Germinal center (tissue), 1 donor: Measurements from ENCODE around the gene LRRC8D.

Source experiments
- DNase-seq: peaks from one replicate; pipeline ENCODE4 v3.0.0; 2012; ENCODE audit warnings: mixed read lengths, low spot score

Gene LRRC8D

DNA sequence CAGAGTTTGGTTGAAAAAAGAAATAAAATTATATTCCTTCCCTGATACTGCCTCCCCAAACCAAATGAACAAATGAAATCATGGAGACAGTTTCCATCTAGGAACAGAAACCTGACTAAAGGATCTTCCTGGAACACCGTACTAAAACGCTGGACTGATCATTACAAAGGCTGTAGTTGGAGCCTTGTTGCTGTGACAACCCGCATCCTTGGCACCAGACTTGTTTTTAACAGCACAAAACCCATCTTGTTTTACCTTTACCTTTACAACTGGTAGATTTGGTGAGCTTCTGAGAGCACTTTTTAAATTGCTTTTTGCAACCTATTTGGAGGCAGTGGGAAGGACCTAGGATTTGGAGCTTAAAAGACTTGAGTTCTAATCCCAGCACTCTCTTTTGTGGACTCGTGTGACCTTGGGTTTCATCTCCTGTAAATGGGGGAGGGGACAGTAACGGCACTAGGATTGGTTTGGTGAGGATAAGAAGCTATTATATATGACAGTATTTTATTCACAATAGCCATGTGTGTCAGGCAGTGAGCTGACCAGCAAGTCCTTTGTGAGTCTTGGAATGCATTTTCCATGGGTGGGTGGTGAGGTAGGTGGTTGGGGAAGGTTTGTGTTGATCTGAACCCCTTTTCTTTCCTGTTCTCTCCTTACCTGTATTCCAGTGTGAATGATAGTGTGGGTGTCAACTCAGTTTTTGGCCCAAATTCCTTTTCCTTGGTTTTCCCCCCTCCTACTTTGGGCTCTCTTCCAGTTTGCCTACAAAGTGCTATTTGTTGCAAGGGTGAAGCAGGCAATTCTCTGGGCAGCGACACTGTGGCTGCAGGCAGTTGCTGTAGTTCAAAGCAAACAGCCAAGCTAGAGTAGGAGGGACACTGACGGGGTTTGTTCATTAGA is 12.6 kb downstream of the LRRC8D start:
- DNase-seq, result no peak

- DNase-seq, result no peak
Measured at GRCh38 chr1:89834083-89834704, 13.4 kb downstream of the LRRC8D start.

- no peak for DNase-seq
Measured at GRCh38 chr1:89836252-89837035, 15.6 kb downstream of the LRRC8D start.

DNA sequence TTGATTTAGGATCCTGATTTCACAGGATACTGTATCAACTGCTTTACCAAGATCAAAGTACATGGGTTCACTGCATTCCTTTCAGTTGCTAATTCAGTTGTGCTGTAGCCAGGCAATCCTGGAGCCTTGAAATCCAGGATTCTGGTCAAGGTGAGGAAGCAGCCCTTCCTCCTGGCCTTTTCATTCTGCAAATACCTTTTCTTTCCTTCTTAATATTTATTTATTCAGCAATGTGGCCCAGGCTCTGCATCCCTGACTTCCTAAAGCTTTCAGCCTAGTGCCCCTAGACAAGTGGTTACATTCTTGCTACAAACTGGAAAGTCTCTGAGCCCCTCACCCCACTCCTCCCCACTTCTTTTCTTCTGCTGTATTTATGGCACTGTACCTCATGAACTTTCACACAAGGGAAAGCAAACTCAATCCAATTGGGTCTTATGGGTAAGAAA is 16.2 kb downstream of the LRRC8D start:
- DNase-seq, result no peak

DNA sequence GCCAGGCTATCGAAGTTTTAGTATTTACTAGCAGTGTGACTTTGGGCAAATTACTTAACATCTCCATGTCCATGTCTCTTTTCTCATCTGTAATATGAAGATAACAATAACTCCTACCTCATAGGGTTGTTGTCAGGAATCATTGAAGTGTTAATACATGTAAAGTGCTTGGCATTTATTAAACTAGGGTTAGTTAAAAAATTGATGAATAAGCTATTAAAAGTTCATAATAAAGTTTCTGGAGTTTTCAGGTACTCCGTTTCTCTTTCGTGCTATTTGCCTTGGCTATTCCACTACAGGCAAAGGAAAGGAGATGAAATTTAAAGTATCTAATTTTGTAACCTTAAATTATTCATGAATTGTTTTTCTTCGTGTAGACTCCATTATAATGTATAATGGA is 16.7 kb downstream of the LRRC8D start:
- DNase-seq, result no peak

GRCh38 chr1:89839516-89839915 is 18.7 kb downstream of the LRRC8D start:
- no peak for DNase-seq

GRCh38 chr1:89841507-89841906 is 20.7 kb downstream of the LRRC8D start:
- DNase-seq, result no peak

GRCh38 chr1:89842567-89843272 is 21.9 kb downstream of the LRRC8D start:
- no peak for DNase-seq

DNA sequence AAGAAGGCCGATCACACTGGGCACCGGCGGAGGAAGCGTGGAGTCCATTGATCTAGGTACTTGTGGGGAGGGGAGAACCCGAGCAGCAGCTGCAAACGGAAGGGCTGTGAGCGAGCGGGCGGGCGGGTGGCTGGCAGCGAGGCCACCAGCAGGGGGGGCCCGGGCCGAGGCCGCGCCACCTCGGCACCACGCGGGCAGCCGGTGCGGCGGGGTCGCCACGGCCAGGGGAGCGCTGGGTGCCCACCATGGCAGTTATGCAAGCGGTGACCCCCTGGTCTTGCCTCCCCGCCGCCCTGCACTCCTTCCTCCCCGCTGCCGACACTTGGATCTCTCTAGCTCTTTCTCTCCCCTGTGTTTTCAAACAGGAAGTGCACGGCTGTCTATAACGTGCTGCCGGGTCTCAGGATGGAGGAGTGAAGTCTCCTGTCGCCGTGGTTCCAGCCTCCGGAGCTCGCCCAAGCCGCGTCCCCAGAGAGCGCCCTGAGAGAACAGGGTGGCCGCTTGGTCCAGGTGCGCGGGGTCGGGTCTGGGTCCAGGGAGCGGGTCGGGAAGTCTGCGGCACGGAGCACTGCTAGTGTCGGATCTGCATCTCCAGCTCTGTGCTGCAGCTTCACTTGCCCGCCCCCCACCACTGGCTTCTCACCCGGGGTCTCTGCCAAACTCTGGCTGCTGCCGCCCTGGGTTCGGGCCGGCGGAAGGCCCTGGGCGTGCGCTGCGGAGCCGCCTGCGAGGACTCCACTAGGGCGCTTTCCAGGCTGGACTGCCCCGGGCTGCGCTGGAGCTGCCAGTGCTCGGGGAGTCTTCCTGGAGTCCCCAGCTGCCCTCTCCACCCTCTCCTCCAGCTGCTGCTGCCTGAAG is 22.7 kb downstream of the LRRC8D start:
- peak; percentile 89 for DNase-seq

DNA sequence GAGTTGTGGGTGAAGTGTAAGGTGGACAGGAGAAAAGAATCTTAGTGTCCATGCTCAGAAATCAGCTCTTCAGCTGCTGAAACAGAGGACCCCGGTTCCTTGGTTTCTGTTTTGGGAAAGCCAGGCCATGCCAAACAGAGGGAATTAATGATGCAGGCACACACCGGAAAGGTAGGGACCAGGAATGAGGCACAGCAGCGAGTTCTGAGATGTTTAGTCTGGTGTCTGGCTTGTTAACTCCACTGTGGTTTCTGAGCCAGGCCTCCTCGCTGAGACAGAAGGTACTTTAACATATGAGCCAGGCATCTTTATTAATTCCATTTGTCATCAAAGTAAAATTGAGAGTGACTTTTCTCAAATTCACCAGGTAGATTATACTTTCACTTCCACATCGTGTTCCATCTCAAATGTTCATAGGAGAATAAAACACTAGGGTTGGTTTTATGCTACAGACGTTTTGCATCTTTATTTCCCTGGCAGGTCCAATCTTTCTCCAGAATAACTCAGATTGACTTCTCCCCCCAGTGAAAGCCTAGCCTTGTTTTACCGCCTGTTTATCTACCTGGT is 23.5 kb downstream of the LRRC8D start:
- DNase-seq, result peak; percentile 55

DNA sequence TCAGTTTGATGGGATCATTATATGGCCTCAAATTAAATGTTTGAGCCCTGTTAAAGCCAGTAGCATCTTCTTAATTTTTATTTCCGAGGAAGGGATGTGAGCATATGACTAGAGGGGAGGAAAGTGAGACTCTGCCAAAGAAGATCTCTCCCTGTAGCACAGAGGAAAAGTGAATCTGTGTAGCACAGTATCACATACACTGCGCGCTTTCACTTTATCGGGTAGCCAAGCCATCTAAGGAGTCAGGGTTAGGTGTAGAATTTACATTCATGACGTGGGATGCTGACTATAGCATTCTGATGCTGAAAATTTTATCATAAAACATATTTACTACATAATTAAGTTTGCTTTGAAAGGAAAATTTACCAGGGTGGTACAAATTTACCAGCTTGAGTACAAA is 24.0 kb downstream of the LRRC8D start:
- no peak for DNase-seq

DNA sequence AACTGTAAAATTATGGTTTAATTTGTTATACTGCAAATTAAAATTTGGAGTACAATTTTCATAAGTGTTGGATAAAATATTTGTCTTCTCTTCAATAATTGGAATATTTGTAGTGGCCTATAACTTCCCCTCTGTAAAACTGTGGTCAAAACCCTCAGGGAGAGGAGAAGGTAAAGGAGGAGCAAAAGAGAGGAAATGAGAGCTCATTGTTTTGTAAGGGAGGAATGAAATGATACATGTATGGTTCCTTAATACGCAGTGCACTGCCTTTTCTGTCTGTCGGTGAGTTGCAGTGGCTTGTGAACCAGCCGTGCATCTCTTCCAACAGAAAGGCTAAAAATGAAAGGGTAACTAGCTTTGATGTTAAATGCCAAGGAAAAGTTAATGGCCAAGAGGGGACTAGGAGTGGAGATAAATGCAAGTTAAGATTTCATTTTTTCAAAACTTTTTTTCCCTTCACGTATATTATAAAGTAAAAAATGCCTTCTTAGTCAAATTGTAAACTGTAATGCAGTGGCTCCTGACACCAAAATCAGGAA is 26.4 kb downstream of the LRRC8D start:
- DNase-seq, result no peak

- DNase-seq, result no peak
Measured at GRCh38 chr1:89850844-89851415, 30.1 kb downstream of the LRRC8D start.

- DNase-seq, result no peak
Measured at GRCh38 chr1:89854140-89854539, 33.3 kb downstream of the LRRC8D start.

DNA sequence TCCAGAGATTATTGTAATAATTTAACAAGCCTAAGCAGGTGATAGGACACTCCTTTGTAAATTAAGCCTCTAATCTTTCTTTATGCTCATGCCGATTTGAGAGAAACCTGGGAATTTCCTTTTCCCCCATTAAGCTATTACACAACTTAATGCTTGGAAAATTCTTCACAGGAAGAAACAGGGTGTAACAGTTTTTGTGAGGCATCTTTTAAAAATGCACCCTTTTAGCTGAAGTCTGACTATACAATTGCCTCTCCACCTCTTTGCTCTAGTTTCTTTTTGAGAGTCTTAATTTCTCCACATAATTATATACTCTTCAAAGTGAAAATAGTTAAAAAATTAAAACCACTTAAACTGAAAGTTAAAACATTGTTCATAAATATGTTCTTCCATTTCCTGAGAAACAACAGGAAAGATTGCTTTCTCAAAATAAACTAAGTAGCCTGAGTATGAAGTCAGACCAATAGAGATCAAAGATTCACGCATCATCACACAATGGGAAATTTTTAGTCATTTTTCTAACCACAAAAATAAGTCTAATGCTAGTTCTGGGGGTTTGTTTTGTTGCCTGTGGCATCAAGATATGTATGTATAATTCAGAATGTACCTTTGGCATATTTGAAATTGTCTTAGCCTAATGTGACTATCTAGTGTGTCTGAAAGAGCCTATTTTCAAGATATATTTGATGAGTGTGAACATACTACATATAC is 34.7 kb downstream of the LRRC8D start:
- DNase-seq, result peak; percentile 22

GRCh38 chr1:89863165-89863830 is 42.5 kb downstream of the LRRC8D start:
- peak; percentile 27 for DNase-seq

GRCh38 chr1:89865498-89866382 is 44.9 kb downstream of the LRRC8D start:
- DNase-seq, result no peak

- no peak for DNase-seq
Measured at GRCh38 chr1:89866568-89866967, 45.7 kb downstream of the LRRC8D start.
